ENCODE measurements around the gene PRTG. TPM values are rescaled to one million over a fixed set of nuclear protein-coding genes. Genes with fewer than 3 reads are reported as not detected.

Gene PRTG
- total RNA-seq, 1 experiment from 2014 or later = 3.6 TPM

- DNase-seq (ENCODE audit: low spot score) = no peak
- no peaks in the 10 kb centered on the region for H3K36me3 Mint-ChIP-seq
- no peak overlapping the region for H3K4me3 Mint-ChIP-seq
- H3K27ac Mint-ChIP-seq = no peak overlapping the region
- no peaks in the 10 kb centered on the region for H3K9me3 Mint-ChIP-seq
- peaks cover 6% of the 10 kb centered on the region for H3K27me3 Mint-ChIP-seq (ENCODE audit: low read depth)
- TF ChIP-seq PRDM15 (CRISPR knock-in tag; IDR thresholded peaks at IDR 0.05) (no peak), SMAD4 (CRISPR knock-in tag; IDR thresholded peaks at IDR 0.05) (no peak), NFE2L1 (CRISPR knock-in tag; IDR thresholded peaks at IDR 0.05) (no peak), HMGXB4 (CRISPR knock-in tag; IDR thresholded peaks at IDR 0.05) (no peak), E2F5 (CRISPR knock-in tag; IDR thresholded peaks at IDR 0.05) (no peak), ATF6 (CRISPR knock-in tag; IDR thresholded peaks at IDR 0.05) (no peak), ZNF281 (CRISPR knock-in tag; IDR thresholded peaks at IDR 0.05) (no peak), CTCF (IDR thresholded peaks at IDR 0.05) (no peak), TEAD4 (CRISPR knock-in tag; IDR thresholded peaks at IDR 0.05) (no peak), FOXK1 (CRISPR knock-in tag; IDR thresholded peaks at IDR 0.05) (no peak), FOXJ3 (CRISPR knock-in tag; IDR thresholded peaks at IDR 0.05; ENCODE audit: borderline replicate concordance) (no peak), E2F1 (CRISPR knock-in tag; IDR thresholded peaks at IDR 0.05) (no peak), ZNF232 (CRISPR knock-in tag; IDR thresholded peaks at IDR 0.05) (no peak), MYBL2 (CRISPR knock-in tag; IDR thresholded peaks at IDR 0.05) (no peak), CREM (CRISPR knock-in tag; IDR thresholded peaks at IDR 0.05) (no peak), ZNF219 (CRISPR knock-in tag; IDR thresholded peaks at IDR 0.05; ENCODE audit: borderline replicate concordance) (no peak), NFYB (CRISPR knock-in tag; conservative IDR thresholded peaks at IDR 0.05; ENCODE audit: low read depth) (no peak), FOXP4 (CRISPR knock-in tag; IDR thresholded peaks at IDR 0.05) (no peak), IRF2 (CRISPR knock-in tag; IDR thresholded peaks at IDR 0.05; ENCODE audit: borderline replicate concordance, low read depth) (no peak), NR1H2 (CRISPR knock-in tag; IDR thresholded peaks at IDR 0.05) (no peak)
- ATAC-seq = no peak
- H3K4me1 Mint-ChIP-seq = peaks cover 22% of the 10 kb centered on the region
- POLR2A ChIA-PET = no interaction called here
- CTCF ChIA-PET = interaction anchor here (0.6 to 1.8 kb wide), 24 partner anchors 9 to 197 kb away, joined by 3 to 55 read pairs (median 4); no protein-coding TSS in a partner anchor
Measured at GRCh38 chr15:55649058-55649423, 93.9 kb downstream of the PRTG start.

All from WTC11 (cell line).